Measurements from ENCODE around the gene PPP2R5B. TPM values are rescaled to one million over a fixed set of nuclear protein-coding genes. Genes with fewer than 3 reads are reported as not detected.
A peak's percentile ranks its signal among the peaks of the same experiment; 100 is the strongest.

PPP2R5B gene
- total RNA-seq (2022) (7.4 and 7.7 TPM in 2 replicates), Bru-seq, nascent RNA (percentile 38 among the genes with signal in this experiment), BruChase-seq, experiment 1, labeled RNA remaining after a 2-hour chase (percentile 48 among the genes with signal in this experiment), BruChase-seq, experiment 2, labeled RNA remaining after a 6-hour chase (percentile 52 among the genes with signal in this experiment)
- long read RNA-seq, partial matches to known transcripts, result 3 of 7 reads
- long read RNA-seq, other reads (novel, unspliced or antisense), result 3 of 7 reads

- BruUV-seq (replicated peaks), result no TSS peak
- Histone ChIP-seq H3K4me3 (ENCODE audit: low read depth, low read length) (peak within 1 kb of the TSS; percentile 60), H3K4me1 (peaks cover 4% of the 10 kb centered on the region; the same call in 1 of the 2 replicates), H3K36me3 (ENCODE audit: control insufficient read depth, insufficient read depth, low read length) (no peaks in the 10 kb centered on the region), H3K9me3 (no peaks in the 10 kb centered on the region), H3K27me3 (replicated peaks; ENCODE audit: control insufficient read depth, insufficient read depth, low read length) (no peaks in the 10 kb centered on the region)
- peaks cover 6% of the 10 kb centered on the region for H3K36me3 Mint-ChIP-seq (ENCODE audit: insufficient read depth, unreplicated experiment)
- no peaks in the 10 kb centered on the region for H3K27me3 Mint-ChIP-seq (ENCODE audit: insufficient read depth, unreplicated experiment)
- intact Hi-C loops (cut with micrococcal nuclease; ENCODE audit: unreplicated experiment), result loop anchor here (2.0 kb wide), 1 partner anchor 89 kb away; no protein-coding TSS in a partner anchor
- peaks cover 6% of the 10 kb centered on the region for H3K4me1 Mint-ChIP-seq (ENCODE audit: low read depth, unreplicated experiment)
- ChIA-PET CTCF (interaction anchor here (1.4 to 1.7 kb wide), 3 partner anchors 36 to 90 kb away, joined by 5 to 7 read pairs (median 6); partner anchors contain the start of genes ARL2 and BATF2), POLR2A (interaction anchor here (0.7 to 1.5 kb wide), 2 partner anchors 12 to 187 kb away, joined by 3 read pairs; partner anchors contain the start of genes GPHA2 and TM7SF2)
- peak within 1 kb of the TSS; percentile 99 for H3K27ac Mint-ChIP-seq (ENCODE audit: unreplicated experiment)
- TF ChIP-seq, protein P1, sequence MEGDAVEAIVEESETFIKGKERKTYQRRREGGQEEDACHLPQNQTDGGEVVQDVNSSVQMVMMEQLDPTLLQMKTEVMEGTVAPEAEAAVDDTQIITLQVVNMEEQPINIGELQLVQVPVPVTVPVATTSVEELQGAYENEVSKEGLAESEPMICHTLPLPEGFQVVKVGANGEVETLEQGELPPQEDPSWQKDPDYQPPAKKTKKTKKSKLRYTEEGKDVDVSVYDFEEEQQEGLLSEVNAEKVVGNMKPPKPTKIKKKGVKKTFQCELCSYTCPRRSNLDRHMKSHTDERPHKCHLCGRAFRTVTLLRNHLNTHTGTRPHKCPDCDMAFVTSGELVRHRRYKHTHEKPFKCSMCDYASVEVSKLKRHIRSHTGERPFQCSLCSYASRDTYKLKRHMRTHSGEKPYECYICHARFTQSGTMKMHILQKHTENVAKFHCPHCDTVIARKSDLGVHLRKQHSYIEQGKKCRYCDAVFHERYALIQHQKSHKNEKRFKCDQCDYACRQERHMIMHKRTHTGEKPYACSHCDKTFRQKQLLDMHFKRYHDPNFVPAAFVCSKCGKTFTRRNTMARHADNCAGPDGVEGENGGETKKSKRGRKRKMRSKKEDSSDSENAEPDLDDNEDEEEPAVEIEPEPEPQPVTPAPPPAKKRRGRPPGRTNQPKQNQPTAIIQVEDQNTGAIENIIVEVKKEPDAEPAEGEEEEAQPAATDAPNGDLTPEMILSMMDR (IDR thresholded peaks at IDR 0.05; ENCODE audit: insufficient read depth in 1 of 2, low read depth in 1 of 2, low read length in 1 of 2, severe bottlenecking in 1 of 2, unreplicated experiment in 1 of 2), result no peak
- DNase-seq, result peak; percentile 93 to 94
- H3K9me3 Mint-ChIP-seq (ENCODE audit: unreplicated experiment), result no peaks in the 10 kb centered on the region
- H3K4me3 Mint-ChIP-seq (ENCODE audit: unreplicated experiment), result peak within 1 kb of the TSS; percentile 94
These were observed at the start of gene PPP2R5B for GRCh38 chr11:64923944-64924909. Gene PPP2R5B, plus strand, starts transcription at chr11:64924689. Its CDS starts 1,046 bp downstream, at chr11:64925735.

DNA sequence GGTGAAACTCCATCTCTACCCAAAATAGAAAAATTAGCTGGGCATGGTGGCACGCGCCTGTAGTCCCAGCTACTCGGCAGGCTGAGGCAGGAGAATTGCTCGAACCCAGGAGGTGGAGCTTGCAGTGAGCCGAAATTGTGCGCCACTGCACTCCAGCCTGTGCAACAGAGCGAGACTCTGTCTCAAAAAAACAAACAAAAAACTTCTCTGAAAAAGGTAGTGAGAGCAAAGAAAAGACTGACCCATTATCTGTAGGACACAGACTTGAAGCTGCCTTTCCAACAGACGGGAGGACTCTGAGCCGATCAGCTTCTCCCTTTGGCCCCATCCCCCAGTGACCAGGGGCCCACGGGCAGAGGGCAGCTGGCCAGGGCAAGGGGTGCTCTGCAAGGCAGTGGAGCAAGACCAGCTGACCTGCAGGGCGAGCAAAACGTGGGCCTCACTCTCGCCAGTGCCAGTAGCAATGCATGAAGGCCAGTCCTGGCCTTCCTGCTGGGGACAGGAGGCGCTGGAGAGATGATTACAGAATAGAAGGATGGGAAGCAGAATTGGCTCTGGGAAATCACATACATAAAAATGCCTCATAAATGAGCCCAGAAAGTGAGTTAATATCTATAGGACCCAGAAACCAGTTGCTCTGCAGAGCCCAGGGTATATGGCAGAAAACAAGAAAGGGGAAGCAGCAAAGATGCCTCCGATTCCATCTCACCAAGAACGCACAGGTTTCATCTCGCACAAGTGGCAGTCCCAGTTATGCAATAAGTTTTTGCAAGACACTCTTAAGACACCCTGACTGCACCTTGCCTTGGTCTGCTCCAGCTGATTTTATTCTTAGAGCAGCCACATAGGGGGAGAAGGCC lies 48.9 kb upstream of the PPP2R5B start:
- TF ChIP-seq, protein P1 (IDR thresholded peaks at IDR 0.05; ENCODE audit: insufficient read depth in 1 of 2, low read depth in 1 of 2, low read length in 1 of 2, severe bottlenecking in 1 of 2, unreplicated experiment in 1 of 2), result no peak
- Histone ChIP-seq H3K9me3 (no peaks in the 10 kb centered on the region), H3K27me3 (replicated peaks; ENCODE audit: control insufficient read depth, insufficient read depth, low read length) (no peaks in the 10 kb centered on the region), H3K36me3 (ENCODE audit: control insufficient read depth, insufficient read depth, low read length) (peaks cover 9% of the 10 kb centered on the region), H3K4me1 (peaks cover 55% of the 10 kb centered on the region), H3K4me3 (ENCODE audit: low read depth, low read length) (no peak overlapping the region)
- peak overlapping the region; percentile 82 for H3K27ac Mint-ChIP-seq (ENCODE audit: unreplicated experiment)
- no peak for DNase-seq
- H3K4me3 Mint-ChIP-seq (ENCODE audit: unreplicated experiment), result peak overlapping the region; percentile 85
- no peaks in the 10 kb centered on the region for H3K9me3 Mint-ChIP-seq (ENCODE audit: unreplicated experiment)
- H3K4me1 Mint-ChIP-seq (ENCODE audit: low read depth, unreplicated experiment), result peaks cover 26% of the 10 kb centered on the region
- CTCF ChIA-PET, result interaction anchor here (0.6 to 1.2 kb wide), 2 partner anchors 13 to 123 kb away, joined by 4 read pairs; no protein-coding TSS in a partner anchor
- intact Hi-C loops (cut with micrococcal nuclease; ENCODE audit: unreplicated experiment), result no loop called here
- H3K27me3 Mint-ChIP-seq (ENCODE audit: insufficient read depth, unreplicated experiment), result no peaks in the 10 kb centered on the region
- H3K36me3 Mint-ChIP-seq (ENCODE audit: insufficient read depth, unreplicated experiment), result peaks cover 89% of the 10 kb centered on the region
- POLR2A ChIA-PET, result no interaction called here
- no TSS peak for BruUV-seq (replicated peaks)

Data from Caco-2 (cell line).